ENCODE measurements around the gene XRCC4. TPM values are rescaled to one million over a fixed set of nuclear protein-coding genes. Genes with fewer than 3 reads are reported as not detected.
"Not testable (repeated sequence)": the region's sequence is repeated elsewhere in the genome, so short reads cannot be mapped to it uniquely, and the experiment has no call there.

Gene XRCC4
- total RNA-seq, 1 donor from 2014 or later: 12.3 TPM

DNA sequence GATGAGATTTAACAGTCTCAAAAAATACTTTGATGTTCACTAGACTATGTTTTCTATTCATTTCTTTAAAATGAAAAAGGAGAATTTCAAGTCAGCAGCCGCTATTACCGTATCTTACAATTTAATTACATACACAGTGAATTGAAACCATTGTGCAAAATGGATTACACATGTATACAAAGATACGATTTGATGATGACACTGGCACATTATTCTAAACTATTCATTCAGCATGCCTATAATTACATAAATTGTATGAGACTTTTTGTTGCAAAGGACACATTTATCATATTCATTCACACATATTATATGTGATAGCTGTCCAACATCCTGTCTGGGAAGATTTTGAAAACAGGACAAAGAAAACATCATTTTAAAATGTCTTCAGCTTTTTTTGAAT, 275.9 kb downstream of the XRCC4 start:
- DNase-seq (ENCODE audit: low read depth): no peak

DNA sequence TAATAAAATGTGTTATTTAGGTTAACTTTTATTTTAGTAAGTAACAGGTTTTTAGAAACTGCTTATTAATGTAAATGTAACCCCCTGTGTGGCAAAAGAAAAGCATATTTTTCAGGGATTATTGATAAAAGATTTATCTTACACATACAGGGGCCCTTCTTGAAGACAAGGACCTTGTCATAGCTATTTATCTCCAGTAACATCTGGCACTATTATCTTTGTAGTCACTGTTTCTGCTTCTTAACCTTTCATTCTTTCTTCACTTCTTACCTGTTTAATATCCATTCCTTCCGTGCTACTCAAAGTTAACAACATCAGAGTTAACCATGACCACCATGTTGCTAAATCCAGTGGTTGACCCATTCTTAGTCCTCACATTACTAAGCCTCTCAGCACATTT, 276.4 kb downstream of the XRCC4 start:
- peak; percentile 28 for DNase-seq (ENCODE audit: low read depth)

DNA sequence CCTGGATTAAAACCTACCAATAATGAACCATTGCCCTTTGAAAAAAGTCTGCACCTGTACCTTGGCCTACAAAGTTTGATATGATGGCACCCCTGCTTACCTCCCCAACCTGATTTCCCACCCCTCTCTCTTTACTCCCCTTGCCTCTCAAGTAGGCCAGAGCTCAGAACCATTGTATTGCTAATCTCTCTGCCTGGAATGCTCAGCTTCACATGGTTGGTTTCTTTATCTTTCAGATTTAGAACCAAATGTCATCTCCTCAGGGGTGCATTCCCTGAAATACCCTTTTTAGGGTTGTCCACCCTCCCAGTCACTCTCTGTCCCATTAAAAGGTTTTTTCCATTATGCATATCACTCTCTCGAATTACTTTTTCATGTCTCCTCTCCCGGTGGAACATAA, 277.6 kb downstream of the XRCC4 start:
- no peak for DNase-seq (ENCODE audit: low read depth)

DNA sequence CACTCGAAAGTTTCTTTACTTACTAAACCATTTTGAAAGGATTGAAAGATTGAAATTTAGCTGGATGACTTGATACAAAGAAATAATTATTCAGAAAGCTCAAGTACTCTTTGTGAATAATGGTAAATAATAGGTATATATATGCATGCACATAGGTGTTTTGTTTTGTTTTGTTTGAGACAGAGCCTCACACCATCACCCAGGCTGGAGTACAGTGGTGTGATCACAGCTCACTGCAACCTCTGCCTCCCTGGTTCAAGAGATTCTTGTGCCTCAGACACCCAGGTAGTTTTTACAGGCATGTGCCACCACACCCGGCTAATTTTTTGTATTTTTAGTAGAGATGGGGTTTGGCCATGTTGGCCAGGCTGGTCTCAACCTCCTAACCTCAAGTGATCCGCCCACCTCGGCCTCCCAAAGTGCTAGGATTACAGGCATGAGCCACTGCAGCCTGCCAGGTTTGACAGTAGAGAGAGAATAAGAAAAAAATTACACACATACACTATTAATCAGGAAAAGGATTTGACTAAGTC, 278.2 kb downstream of the XRCC4 start:
- not testable (repeated sequence) for DNase-seq (ENCODE audit: low read depth)

DNA sequence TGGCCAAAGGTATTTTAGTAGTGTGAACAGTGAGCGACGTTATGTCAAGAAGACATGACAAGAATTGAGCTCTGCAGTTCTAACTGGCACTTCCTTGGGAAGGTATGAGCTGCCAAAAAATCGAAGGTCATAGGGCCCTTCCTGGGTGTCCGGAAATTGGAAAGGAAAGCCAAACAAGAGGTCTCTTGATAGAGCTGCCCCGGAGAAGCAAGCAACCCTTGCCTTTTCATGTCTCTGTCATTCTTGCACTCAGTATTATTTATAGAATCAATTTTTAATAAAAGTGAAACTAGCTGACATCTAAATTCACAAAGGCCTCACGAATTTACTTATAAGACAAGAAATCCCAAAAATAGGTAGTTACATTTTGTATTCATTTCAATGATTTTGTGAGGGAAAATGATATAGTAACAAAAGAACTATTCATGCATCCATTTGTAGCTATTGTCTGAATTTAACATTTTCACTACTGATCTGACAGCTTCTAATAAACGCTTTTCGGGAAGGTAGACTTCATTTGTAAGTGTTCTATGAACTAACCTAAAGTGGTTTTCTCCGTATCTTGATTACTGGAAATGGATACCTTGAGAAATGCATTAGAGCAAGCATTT, 280.4 kb downstream of the XRCC4 start:
- DNase-seq (ENCODE audit: low read depth): no peak

DNA sequence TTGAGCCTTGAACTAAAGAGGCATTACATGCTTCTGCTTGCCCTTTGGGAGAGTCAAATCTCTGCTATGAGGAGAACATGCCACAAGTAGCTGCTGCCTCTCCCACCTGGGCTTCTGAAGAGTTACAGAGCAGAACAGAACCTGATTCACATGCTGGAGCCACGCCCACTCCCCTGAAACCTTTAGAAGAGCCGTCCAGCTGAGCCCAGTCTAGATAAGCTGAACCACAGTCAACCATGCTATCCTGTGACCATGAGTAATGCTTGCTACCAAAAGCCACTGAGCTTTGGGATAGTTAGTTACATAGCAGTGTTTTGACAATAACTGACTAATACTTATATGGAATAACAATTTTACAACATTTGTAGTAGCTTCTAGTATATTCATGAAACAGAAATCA, 283.2 kb downstream of the XRCC4 start:
- DNase-seq (ENCODE audit: low read depth): no peak

DNA sequence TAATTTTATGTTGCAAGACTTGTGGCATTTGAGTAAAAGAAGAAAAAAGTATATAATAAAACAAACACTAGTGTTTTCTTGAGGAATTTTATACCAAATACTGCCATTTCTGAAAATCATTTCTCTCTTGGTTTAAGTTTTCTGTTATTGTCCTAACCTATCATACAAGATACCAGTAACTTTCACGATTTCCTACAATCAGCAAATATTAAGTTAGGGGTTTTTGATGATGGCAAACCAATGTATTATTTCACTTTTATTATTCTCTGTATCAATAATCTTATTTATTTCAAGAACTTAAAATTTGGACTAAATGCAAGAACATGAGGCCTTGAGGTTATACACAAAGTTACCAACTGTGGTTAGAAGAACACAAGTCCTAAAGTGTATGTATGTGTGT, 285.2 kb downstream of the XRCC4 start:
- DNase-seq (ENCODE audit: low read depth): no peak

DNA sequence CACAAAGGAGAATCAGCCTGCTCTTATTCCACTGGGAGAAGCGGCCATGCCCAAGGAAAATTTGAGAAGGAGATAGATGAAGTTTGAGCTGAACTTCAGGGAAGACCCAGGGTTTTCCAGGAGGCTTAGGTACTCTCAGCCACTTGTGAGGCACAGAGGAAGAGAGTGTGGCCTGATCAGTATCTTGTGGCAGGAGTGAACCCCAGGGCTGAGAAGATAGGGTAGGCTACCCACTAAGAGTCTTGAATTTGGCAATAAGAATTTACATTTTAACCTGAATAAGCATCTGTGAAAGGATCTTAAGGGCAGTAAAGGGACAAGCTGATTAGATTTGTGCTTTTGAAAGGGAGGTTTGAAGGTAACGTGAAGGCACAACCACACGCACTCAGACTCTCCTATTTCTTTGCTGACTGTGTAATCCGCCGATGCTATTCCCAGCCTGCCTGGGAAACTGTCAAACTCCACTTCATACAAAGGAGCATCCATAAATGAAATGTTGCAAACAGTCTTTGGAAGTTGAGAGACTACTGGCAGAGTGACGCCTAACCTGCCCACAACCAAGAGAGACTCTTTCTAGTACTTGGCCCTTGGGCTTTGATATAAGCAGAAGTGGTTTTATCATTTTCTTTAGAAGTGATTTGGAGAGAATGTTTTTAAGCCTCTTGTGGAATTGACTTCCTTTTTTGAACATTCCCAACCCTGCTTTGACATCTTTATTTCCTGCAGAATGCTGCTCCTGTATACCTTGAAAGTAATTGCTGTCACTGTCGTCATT, 286.0 kb downstream of the XRCC4 start:
- no peak for DNase-seq (ENCODE audit: low read depth)

DNA sequence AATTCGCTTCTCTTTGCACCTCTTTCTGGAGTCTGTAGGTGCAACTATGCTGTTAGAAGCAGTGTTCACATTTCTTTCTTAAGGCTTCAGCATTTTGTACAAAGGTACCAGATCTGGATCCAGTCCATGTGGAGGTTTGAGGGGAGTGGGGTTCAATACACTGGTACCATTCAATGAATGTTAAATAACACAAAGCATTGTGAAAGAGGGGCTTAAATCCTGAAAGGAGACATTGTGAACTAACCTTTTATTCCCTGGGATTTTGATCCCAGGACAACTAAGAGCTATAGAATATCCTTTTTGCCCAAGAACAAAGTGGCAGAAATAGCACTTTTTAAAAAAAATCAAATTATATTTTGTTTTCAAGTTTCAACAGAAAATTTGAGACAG, 286.5 kb downstream of the XRCC4 start:
- no peak for DNase-seq (ENCODE audit: low read depth)

DNA sequence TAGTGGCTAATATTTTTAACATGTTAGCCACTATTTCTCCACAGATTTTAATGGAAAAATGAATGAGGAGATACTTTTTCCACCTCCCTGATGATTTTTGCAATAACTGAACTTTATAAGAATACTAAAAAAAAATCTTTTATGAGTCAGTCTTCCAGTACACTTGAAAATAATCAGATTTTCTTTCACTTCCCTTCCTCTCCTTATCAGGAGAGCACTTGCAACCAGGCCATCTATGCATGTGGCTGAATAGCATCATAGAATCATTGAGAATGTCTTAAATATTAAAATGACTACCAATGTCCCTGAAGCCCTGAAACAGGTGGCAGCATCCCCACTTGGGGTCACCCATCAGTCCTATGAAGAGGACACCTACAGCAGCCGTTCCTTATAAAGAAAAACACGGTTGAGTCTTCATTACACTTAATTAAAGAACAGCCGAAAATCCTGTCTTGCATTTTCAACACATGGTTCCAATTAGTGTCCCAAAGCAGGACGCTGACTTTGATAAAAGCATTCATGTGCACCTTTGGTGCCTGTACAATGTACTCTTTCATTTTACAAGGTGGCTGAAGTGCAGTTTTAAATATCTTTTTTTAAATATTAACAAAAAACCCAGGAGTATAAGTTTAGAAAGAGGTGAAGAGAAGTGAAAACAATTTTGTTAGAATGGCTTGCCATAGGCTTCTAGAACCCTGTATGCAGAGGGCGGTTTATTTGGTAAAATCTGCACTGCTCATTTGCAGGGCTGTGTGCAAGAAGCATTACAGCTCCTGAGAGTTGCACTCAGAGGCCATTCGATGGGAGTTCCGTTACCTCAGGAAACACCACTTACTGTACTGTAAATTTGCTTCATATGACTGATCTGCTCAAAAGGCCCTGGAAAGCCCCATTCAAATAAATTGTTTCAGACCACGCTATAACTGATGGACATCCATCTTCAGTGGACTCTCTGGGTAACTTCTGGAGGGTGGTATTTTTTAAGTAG, 287.3 kb downstream of the XRCC4 start:
- DNase-seq (ENCODE audit: low read depth): no peak

DNA sequence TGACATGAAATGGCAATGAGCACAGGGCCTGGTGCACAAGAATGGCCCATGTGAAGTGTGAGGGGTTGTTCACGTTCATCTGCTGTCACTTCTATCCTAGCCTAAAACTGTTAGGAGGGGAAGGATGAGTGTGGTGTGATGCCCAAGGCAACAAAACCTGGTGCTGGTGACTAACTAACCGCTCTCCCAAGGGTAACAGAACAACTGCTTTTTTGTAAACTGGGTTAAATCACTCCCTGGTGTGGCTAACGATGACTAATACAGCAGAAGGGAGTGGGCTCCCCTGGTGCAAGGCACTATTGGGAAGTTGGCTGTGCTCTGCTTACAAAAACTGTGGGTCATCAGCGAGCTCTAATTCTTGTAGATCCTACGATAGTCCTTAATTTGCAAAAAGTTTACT, 291.0 kb downstream of the XRCC4 start:
- DNase-seq (ENCODE audit: low read depth): peak; percentile 64

DNA sequence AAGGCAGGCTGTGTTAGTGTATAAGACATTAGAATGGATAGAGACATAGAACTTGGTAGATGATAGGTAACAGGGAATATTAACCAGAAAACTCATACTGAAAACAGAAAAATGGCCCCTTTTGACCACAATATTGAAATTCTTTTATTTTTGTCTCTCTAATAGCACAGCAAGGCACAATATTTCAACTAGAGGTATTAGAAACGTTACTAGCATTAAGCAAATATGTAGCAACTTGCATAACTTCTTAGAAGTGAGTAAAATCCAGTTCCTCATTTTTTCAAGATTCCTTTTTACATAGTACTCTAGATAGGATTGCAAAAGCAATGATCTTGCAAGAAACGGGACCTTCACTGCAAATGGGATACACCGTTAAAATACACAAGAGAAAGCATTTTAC, 291.5 kb downstream of the XRCC4 start:
- no peak for DNase-seq (ENCODE audit: low read depth)

DNA sequence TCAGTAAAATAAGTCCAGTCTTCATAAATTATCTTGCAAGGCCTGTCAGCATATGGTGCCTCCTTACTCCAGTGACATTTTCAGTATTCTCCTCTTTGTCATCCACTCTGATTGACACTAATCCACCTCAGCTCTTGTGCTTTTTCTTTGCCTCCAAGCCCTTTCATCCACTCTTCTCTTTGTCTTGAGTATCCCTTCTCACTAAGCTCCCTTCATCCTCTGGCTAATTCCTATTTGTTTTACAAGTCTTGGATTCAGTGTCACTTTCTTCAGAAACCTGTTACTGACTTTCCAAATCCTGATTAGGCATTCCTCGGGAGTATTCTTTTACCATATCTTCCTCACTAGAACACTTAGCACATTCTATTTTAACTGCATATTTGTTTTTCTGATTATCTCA, 293.6 kb downstream of the XRCC4 start:
- DNase-seq (ENCODE audit: low read depth): no peak

DNA sequence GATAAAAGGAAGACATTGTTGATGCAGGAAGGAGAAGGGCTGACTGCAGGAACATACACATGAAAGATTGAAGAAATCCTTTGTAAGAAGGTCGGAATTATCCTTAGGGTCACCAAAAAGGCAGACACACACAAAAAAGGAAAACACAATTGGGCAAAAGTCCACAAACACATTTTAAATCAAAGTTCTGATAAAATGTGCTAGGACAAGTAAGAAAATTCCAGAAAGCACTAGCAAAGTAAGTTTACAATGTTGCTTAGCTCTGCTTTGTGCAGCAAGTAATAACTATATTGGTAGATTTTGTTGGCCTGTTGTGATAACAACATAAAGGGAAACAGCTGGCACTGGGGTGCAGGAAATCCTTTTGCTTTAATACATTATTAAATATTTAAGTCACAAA, 294.4 kb downstream of the XRCC4 start:
- no peak for DNase-seq (ENCODE audit: low read depth)

DNA sequence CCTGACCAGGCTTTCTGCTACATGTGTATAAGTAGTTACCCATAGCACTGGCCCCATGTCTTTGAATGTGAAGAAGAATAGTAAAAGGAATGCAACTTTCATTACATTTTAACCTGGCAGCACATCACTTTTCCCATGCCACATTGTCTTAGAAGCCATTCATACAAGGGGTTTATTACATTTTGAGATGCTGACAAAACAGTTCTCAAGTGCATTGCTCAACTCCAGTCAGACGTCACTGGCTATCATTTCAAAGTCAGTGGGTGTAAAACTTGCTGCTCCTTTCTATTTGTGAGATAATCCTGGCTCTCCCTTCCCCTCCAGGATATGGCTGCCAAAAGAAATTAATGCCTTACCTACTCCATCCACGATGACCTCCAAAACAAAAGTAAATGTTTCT, 297.2 kb downstream of the XRCC4 start:
- DNase-seq (ENCODE audit: low read depth): peak; percentile 86

DNA sequence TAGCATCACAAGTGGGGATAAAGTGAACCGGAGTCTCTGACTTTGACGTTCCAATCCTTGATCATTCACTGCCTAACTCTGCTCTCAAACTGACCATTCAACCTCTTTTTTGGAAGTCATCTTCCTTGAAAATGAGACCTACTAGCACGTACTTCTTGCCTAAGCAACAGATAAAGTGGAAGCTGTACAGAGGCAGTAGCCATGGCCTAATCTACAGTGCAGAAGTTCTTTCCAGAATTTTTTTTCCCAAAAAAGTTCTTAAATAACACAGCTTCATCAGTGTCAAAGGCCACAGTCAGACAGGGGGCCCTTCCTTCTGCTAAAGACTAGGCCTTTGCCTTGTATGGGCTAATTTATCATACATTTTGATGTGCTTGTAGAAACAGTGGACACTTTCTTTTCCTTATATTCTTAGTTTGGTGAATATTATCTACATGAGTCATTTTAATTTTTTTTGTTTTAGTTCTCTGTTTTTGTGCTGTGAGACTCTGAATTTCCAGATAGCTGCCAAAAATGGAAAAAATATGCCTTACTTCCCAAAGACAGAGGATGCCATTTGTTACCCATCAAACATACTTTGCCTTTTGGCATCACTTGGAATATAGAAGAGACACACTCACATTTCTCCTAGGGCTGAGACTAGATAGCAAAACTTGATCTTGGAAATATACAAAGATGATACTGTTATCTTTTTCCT, 297.9 kb downstream of the XRCC4 start:
- DNase-seq (ENCODE audit: low read depth): no peak

DNA sequence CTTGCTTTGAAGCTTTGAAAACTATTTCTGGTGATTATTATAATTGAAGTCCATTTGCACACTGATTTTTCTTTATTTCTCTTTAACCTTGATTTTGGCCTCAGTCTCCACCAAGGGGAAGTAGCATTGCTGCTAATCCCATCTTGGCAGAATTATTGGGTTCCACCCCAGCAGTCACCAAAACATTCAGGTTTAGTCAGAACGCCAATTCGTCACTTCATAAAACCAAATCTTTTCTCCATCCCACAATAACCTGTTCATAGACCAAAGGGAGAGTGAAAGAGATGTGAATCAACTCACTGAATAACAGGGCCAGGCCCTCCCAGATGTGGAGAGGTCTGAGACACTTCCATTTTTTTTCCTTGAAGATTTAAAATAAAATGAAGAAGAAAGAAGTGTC, 299.1 kb downstream of the XRCC4 start:
- no peak for DNase-seq (ENCODE audit: low read depth)

DNA sequence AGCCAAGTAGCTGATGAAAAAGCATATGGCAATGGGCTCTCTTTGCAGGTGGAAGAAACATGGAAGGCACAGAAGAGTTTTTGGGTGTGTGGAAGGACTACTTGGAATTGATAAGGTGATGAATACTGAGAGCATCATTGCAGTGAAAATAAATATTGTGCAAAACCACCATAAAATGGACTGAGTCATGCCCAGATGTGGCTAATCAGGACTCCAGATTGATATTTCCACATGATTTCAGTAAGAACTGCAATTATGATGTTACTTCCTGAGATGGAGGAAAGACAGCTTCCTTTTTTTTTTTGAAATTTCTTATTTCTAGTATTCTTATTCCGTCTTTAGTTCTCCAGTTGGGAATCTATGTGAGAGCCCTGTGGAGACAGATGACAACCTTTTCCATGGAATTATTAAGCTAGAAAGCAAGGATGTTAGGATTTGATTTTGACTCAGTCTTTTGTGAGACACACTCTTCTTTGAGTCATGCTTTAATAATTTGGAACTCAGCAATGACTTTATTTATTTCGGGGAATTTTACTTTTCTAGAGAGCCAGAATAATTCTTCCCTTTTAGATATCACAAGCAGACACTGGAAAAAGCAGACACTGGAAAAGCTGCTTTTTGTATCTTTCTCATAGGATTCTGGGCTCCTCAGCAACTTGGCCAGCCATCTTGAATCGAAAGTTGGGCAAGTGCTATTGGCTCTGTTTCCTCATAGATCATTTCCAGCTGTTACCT, 300.0 kb downstream of the XRCC4 start:
- no peak for DNase-seq (ENCODE audit: low read depth)

DNA sequence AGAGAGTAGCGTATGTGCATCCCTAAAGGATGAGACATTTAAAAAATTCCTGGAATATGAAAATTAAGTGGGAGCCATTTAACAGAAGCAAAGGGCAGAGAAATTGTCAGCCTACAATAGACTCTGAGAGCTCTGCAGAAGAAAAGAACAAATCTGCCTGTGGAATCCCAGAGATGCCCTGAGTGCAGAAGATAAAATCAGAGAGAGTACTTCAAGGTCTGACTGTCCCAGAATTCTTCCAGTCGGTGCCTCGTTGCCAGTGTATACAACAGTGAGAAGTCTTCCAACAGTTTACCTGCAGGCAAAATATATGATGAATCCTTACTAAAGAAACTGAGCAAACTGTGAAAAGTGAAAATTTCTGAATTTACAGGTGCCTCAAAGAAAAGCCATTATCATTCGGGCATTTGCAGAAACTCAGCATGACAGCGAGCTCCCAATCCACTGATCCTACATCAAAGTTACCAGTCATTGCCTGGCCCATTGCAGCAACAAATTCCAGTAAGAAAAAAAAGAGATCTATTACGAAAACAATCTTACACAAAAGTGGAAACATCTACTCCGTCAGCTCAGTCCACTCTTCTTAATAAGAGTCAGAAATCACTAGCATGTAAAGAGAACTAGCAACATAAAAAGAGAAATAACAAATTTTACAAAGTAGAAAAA, 301.4 kb downstream of the XRCC4 start:
- DNase-seq (ENCODE audit: low read depth): no peak

DNA sequence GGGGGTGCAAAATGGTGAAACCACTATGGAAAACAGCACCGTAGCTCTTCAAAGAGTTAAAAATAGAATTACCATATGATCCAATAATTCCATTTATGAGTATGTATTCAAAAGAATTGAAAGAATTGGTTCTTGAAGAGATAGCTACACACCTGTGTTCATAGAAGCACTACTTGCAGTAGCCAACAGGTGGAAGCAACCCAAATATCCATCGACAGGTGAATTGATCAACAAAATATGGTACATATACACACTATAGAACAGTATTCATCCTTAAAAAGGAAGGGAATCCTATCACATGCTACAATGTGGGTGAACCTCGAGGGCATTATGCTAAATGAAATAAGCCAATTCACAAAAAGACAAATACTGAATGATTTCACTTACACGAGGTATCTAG, 308.5 kb downstream of the XRCC4 start:
- DNase-seq (ENCODE audit: low read depth): no peak
